Activated B cell treated with CpG ODN at 0.5 μM for 24 hours (primary cell): ENCODE results near the gene MRPS27. TPM values are rescaled to one million over a fixed set of nuclear protein-coding genes. Genes with fewer than 3 reads are reported as not detected.

Experiments used
- ATAC-seq: fragments of 200-7000 bp; cut with Tn5 transposase; one replicate; pipeline ENCODE4 v1.10.0; 2021; ENCODE audit warnings: low read depth, mild to moderate bottlenecking, moderate library complexity
- CTCF ChIA-PET: fragments of 350-600 bp; sonication (Branson Sonifier 250); formaldehyde crosslinking; loops from one replicate; lab custom pipeline; 2021; ENCODE audit warnings: antibody characterized with exemption; lab: Charles Lee
- POLR2A ChIA-PET: fragments of 350-600 bp; sonication (Branson Sonifier 250); formaldehyde crosslinking; loops from one replicate; lab custom pipeline; 2021; ENCODE audit warnings: antibody characterized with exemption; lab: Charles Lee
- DNase-seq: peaks from one replicate; pipeline ENCODE4 v3.0.0; 2022
- H3K27ac Mint-ChIP-seq: one replicate; pipeline ENCODE4 v1.8.0; 2020; ENCODE audit warnings: mixed read lengths
- H3K27me3 Mint-ChIP-seq: one replicate; pipeline ENCODE4 v1.8.0; 2021; ENCODE audit warnings: mixed read lengths
- H3K36me3 Mint-ChIP-seq: one replicate; pipeline ENCODE4 v1.8.0; 2021; ENCODE audit warnings: low read depth, mixed read lengths
- H3K4me1 Mint-ChIP-seq: one replicate; pipeline ENCODE4 v1.8.0; 2021; ENCODE audit warnings: mixed read lengths
- H3K4me3 Mint-ChIP-seq: one replicate; pipeline ENCODE4 v1.8.0; 2020; ENCODE audit warnings: mild to moderate bottlenecking, mixed read lengths
- H3K9me3 Mint-ChIP-seq: one replicate; pipeline ENCODE4 v1.8.0; 2020; ENCODE audit warnings: mixed read lengths
- intact Hi-C: fragments of 100-400 bp; cut with micrococcal nuclease; formaldehyde crosslinking; loops from one replicate; pipeline ENCODE4 v1.15.1; 2024
- total RNA-seq: library from RNA; stranded (reverse); gene quantifications from 2 replicates; pipeline ENCODE4 v1.2.3, GENCODE V29; 2022
- TF ChIP-seq, protein P1 (sequence below): fragments of 200-600 bp; IDR thresholded peaks from one replicate; pipeline ENCODE4 v1.8.0; 2022; ENCODE audit warnings: antibody characterized with exemption, mild to moderate bottlenecking

MRPS27 gene
- total RNA-seq, 1 donor from 2014 or later, result 69.2 TPM

DNA sequence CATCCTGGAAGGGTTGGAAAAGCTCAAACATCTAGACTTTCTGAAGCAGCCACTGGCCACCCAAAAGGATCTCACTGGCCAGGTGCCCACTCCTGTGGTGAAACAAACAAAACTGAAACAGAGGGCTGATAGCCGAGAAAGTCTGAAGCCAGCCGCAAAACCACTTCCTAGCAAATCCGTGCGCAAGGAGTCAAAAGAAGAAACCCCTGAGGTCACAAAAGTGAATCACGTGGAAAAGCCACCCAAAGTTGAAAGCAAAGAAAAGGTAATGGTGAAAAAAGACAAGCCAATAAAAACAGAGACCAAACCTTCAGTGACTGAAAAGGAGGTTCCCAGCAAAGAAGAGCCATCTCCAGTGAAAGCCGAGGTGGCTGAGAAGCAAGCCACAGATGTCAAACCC lies 125.2 kb downstream of the MRPS27 start:
- TF ChIP-seq, protein P1, sequence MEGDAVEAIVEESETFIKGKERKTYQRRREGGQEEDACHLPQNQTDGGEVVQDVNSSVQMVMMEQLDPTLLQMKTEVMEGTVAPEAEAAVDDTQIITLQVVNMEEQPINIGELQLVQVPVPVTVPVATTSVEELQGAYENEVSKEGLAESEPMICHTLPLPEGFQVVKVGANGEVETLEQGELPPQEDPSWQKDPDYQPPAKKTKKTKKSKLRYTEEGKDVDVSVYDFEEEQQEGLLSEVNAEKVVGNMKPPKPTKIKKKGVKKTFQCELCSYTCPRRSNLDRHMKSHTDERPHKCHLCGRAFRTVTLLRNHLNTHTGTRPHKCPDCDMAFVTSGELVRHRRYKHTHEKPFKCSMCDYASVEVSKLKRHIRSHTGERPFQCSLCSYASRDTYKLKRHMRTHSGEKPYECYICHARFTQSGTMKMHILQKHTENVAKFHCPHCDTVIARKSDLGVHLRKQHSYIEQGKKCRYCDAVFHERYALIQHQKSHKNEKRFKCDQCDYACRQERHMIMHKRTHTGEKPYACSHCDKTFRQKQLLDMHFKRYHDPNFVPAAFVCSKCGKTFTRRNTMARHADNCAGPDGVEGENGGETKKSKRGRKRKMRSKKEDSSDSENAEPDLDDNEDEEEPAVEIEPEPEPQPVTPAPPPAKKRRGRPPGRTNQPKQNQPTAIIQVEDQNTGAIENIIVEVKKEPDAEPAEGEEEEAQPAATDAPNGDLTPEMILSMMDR, result no peak
- no peak for DNase-seq
- no peak for ATAC-seq
- Mint-ChIP-seq H3K4me1 (peaks cover 20% of the 10 kb centered on the region), H3K4me3 (peak overlapping the region; percentile 44), H3K9me3 (peaks cover 3% of the 10 kb centered on the region), H3K36me3 (no peaks in the 10 kb centered on the region), H3K27me3 (peaks cover 4% of the 10 kb centered on the region), H3K27ac (peak overlapping the region; percentile 44)
- ChIA-PET POLR2A (no interaction called here), CTCF (no interaction called here)
- intact Hi-C loops, result no loop called here

- Mint-ChIP-seq H3K27me3 (peaks cover 4% of the 10 kb centered on the region), H3K4me1 (peaks cover 20% of the 10 kb centered on the region), H3K4me3 (no peak overlapping the region), H3K36me3 (no peaks in the 10 kb centered on the region), H3K9me3 (peaks cover 3% of the 10 kb centered on the region), H3K27ac (no peak overlapping the region)
- POLR2A ChIA-PET, result no interaction called here
- ATAC-seq, result no peak
- TF ChIP-seq, protein P1, result no peak
- CTCF ChIA-PET, result interaction anchor here (1.1 kb wide), 1 partner anchor 11 kb away, joined by 3 read pairs; no protein-coding TSS in a partner anchor
- intact Hi-C loops, result no loop called here
- DNase-seq, result no peak
These were observed 128.6 kb downstream of the MRPS27 start for GRCh38 chr5:72191404-72191803.

GRCh38 chr5:72189146-72189545 lies 130.9 kb downstream of the MRPS27 start:
- H3K36me3 Mint-ChIP-seq, result no peaks in the 10 kb centered on the region
- TF ChIP-seq, protein P1, result no peak
- H3K4me3 Mint-ChIP-seq, result no peak overlapping the region
- no peak for DNase-seq
- H3K4me1 Mint-ChIP-seq, result no peaks in the 10 kb centered on the region
- no peak for ATAC-seq
- peaks cover 2% of the 10 kb centered on the region for H3K27me3 Mint-ChIP-seq
- H3K27ac Mint-ChIP-seq, result no peak overlapping the region
- intact Hi-C loops, result no loop called here
- POLR2A ChIA-PET, result no interaction called here
- H3K9me3 Mint-ChIP-seq, result no peaks in the 10 kb centered on the region
- CTCF ChIA-PET, result no interaction called here

DNA sequence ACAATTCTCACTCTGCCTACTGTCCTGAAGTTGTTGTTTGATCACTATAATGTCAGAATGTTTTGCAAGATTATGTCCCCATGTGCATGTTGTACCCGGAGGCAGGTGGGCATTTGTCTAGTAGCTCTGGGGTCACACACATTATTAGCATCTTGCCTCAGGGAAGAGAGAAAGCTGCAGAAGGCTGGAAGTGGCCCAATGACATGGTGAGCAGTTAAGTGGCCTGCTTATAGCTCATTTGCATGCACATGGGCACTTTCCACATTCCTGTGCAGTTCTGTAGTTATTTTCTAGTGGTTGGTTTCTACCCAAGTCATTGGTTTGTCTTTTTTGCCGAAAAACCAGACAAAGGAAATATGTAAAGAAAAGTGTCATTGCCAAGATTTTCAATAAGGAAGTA lies 131.9 kb downstream of the MRPS27 start:
- H3K9me3 Mint-ChIP-seq, result no peaks in the 10 kb centered on the region
- intact Hi-C loops, result no loop called here
- H3K27me3 Mint-ChIP-seq, result peaks cover 2% of the 10 kb centered on the region
- no peak for DNase-seq
- CTCF ChIA-PET, result no interaction called here
- TF ChIP-seq, protein P1, result no peak
- H3K36me3 Mint-ChIP-seq, result no peaks in the 10 kb centered on the region
- POLR2A ChIA-PET, result no interaction called here
- H3K4me3 Mint-ChIP-seq, result no peak overlapping the region
- ATAC-seq, result no peak
- H3K27ac Mint-ChIP-seq, result no peak overlapping the region
- no peaks in the 10 kb centered on the region for H3K4me1 Mint-ChIP-seq

DNA sequence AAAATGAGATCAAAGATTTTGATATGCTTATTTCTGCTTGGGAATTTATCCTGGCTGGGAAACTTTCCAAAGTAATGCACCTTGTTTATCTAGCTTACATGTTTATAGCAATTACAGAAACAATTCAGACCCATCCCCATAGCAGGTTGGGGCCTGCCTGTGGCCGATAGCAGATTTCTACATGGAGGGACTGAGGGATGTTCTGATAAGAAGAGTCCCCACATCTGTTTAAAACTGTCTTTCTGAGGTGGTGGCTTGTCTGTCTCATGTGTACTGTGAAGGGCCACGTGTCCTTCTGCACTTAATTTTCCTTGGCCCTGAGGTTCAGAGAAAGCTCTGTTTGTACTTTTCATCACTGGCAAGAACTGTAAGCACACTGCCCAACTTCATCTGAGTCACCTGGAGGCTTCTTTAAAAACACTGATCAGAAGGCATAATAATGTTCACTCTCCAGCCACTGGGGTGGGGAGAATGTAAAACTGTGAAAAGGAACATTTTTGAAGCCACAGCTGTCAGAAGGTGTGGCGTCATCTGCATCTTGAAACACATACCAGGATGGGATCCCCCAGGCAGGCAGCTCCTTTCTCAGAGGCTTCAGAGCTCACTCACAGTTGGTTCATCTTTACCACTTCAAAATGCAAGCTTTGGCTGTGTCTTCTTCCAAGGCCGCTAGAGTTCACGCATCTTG lies 132.5 kb downstream of the MRPS27 start:
- Mint-ChIP-seq H3K9me3 (no peaks in the 10 kb centered on the region), H3K27ac (no peak overlapping the region), H3K4me1 (no peaks in the 10 kb centered on the region), H3K4me3 (no peak overlapping the region), H3K27me3 (peaks cover 4% of the 10 kb centered on the region), H3K36me3 (no peaks in the 10 kb centered on the region)
- CTCF ChIA-PET, result no interaction called here
- intact Hi-C loops, result no loop called here
- DNase-seq, result no peak
- POLR2A ChIA-PET, result no interaction called here
- TF ChIP-seq, protein P1, result no peak
- ATAC-seq, result no peak
